Astrocyte of the spinal cord (primary cell): ENCODE measurements around the gene HSPA12B.

Experiments used
- DNase-seq: peaks from one replicate; pipeline ENCODE4 v3.0.0; 2011; ENCODE audit warnings: low read depth, low spot score
- H3K4me3 ChIP-seq: 2 replicates; pipeline ENCODE4 v1.5.1; 2011; ENCODE audit warnings: low read depth, mild to moderate bottlenecking, low read length, moderate library complexity
- in situ Hi-C: cut with HindIII; loops from 2 replicates; pipeline ENCODE4 v1.10.0; 2017; ENCODE audit warnings: low sequenced_read_pairs
- TF ChIP-seq, protein P1 (sequence below): IDR thresholded peaks from 2 replicates; pipeline ENCODE4 v1.5.1; 2012; ENCODE audit warnings: low read depth, mild to moderate bottlenecking, low read length, inconsistent platforms

HSPA12B gene

DNA sequence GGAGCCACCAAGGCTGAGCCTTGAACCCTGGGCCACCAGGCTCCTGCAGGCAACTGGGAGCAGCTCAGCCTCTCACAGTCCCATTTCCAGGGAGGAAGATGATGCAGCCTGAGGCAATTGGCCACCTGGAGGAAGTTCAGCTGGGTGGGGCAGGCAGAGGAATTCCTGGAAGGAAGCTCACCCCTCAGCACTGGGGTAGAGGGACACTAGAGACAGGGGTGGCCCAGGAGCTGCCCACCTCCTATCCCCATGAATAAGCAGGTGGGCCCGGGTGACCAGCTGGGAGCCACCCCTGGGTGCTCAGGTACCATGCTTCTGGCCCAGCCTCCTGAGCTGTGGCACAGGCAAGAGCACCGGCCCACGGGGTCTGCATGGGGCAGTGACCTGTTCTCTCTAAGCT, 3.6 kb upstream of the HSPA12B start:
- TF ChIP-seq, protein P1, sequence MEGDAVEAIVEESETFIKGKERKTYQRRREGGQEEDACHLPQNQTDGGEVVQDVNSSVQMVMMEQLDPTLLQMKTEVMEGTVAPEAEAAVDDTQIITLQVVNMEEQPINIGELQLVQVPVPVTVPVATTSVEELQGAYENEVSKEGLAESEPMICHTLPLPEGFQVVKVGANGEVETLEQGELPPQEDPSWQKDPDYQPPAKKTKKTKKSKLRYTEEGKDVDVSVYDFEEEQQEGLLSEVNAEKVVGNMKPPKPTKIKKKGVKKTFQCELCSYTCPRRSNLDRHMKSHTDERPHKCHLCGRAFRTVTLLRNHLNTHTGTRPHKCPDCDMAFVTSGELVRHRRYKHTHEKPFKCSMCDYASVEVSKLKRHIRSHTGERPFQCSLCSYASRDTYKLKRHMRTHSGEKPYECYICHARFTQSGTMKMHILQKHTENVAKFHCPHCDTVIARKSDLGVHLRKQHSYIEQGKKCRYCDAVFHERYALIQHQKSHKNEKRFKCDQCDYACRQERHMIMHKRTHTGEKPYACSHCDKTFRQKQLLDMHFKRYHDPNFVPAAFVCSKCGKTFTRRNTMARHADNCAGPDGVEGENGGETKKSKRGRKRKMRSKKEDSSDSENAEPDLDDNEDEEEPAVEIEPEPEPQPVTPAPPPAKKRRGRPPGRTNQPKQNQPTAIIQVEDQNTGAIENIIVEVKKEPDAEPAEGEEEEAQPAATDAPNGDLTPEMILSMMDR, result no peak
- H3K4me3 ChIP-seq, result no peak overlapping the region
- in situ Hi-C loops, result no loop called here
- DNase-seq, result no peak

DNA sequence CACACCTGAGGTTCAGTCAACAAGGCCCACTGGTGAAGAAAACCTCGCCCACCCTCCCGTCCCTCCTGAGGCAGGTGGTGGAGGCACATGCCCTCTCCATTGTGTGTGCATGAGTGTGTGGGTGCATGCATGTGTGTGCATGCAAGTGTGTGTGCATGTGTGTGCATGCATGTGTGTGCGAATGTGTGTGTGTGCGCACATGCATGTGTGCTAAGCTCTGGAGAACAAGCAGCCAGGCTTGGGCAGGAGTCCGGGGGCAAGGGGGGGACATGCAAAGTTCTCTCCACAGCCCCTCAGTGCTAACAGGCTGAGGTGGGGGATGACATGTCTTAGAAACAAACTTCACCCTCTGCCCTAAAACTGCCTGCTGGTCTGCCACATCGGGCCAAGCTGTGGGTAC, 3.1 kb upstream of the HSPA12B start:
- in situ Hi-C loops, result no loop called here
- H3K4me3 ChIP-seq, result no peak overlapping the region
- DNase-seq, result no peak
- TF ChIP-seq, protein P1, result no peak

DNA sequence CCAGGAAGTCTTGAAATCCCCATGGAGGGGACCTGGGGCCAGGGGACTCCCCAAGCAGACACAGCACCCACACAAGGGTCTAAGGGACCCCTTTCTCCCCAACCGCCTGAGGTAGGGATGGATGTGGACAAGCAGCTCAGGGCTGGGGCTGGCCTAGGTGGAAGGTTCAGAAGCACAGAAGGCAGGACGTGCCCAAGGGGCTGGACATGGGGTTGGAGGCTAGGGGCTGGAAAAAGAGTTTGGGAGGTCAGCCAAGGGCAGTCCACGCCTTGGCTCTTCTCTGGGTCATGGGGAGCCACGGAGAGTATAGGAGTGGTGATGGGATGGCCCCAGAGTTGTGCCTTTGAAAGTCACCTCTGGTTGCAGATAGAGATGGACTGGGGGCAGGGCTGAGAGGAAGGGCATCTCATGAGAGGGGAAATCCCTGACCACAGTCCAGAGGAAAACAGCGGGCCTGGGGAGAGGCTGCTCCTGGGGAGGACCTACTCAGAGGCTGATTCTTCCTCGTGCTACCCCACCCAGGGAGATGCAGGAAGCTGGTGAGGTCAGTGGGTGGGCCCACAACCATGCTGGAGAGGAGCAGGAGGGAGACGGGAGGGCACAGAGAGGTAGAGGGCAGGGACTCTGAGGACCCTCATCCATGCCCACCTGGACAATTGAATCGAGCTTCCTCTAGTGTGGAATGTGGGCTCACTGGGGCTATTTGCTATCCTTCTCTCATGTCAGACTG, 2.5 kb upstream of the HSPA12B start:
- TF ChIP-seq, protein P1, result no peak
- DNase-seq, result no peak
- H3K4me3 ChIP-seq, result no peak overlapping the region
- in situ Hi-C loops, result no loop called here

DNA sequence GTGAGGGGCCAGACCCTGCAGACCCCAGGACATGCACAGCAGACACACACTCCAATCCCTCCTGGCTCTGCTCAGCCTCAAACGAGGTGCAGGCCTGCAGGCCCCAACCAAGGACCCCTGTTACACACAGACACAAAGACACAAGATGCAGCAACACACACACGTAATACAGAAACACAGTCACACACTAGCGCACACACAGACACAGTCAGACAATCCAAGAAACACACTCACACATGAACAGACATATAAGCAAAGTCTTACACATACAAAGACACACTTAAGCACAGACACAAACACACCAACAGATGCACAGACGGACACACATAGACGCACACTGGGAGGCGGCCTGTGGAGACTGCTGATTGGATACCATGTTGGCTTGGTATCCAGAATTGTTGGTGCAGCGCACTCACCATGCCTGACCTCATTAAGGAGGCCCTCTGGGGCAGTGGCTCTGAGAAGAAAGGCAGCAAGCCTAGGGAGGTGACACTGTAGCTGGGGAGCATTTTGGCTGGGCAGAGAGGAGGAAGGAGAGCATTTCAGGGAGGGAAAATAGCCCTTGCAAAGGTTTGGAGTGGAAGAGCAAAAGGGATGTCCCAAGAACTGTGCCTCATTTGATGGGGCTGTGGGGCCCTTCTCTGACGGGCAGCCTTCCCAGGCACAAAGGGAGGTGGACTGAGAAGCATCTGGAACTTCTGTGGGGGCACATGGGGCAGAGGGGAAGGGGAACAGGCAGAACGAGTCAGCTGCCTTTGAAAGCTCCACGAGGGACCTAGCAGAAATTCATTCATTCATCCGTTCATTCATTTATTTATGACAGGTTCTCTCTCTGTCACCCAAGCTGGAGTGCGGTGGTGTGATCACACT, 1.4 kb upstream of the HSPA12B start:
- no peak overlapping the region for H3K4me3 ChIP-seq
- no peak for DNase-seq
- TF ChIP-seq, protein P1, result no peak
- in situ Hi-C loops, result no loop called here

DNA sequence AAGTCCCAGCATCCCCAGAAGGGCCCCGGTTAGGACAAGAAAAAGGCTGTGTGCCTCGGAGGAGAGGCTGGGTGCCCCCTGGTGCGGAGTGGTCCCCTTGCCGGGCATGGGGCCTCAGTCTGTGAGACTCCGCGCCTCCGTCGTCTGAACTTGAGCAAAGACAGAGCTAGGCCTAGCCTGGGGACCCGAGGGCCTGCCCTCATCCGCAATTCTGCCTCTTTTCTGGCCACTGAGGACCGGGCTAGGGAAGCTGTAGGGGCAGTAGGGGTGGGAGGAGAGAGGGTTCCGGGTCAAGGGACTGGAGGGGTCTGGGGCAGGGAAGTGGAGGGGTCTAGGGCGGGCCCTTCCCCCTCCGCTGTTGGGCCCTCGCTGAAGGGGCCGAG, 550 bp upstream of the HSPA12B start:
- in situ Hi-C loops, result no loop called here
- DNase-seq, result no peak
- TF ChIP-seq, protein P1, result no peak
- no peak overlapping the region for H3K4me3 ChIP-seq

DNA sequence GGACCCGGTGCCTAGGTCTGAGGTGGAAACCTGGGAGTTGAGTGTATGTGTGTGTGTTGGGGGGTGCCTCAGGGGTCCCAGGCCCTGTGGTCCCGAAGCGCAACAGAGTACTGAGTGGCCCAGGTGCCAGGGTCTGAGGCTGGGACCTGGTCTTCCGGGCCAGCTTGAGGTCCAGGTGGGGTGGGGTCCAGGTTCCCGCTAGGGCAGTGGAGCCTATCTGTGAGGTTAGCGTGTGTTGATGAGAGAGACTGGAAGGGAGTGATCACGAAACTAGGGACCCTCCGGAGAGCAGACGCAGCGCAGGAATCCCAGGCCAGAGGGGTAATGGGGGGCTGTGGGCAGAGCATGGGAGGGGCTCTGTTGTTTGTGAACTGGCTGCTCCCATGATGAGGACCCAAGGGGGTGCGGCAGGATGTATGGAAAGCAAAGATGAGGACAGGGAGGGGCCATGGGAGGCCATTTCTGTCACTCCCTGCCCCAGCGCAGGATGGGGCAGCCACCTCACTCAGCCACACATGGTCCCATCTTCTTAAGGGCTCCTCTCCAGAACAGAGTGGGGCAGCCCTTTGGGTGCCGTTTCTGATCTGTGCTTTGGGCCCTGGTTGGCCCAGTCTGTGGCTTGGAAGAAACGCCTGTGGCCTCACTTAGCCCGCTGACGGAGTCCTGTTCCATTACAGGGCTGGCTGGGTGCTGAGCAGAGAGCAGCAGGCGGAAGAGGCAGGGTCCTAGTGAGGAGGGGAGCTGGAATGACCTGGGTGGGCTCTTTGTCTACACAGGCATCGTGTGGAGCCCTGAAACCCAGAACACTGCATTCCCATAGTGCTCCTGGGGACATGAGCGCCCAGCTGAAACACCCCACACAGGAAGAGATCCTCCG, 872 bp downstream of the HSPA12B start:
- TF ChIP-seq, protein P1, result no peak
- in situ Hi-C loops, result no loop called here
- no peak overlapping the region for H3K4me3 ChIP-seq
- DNase-seq, result no peak
